ENCODE results near the gene ATAD3C.

Gene ATAD3C

DNA sequence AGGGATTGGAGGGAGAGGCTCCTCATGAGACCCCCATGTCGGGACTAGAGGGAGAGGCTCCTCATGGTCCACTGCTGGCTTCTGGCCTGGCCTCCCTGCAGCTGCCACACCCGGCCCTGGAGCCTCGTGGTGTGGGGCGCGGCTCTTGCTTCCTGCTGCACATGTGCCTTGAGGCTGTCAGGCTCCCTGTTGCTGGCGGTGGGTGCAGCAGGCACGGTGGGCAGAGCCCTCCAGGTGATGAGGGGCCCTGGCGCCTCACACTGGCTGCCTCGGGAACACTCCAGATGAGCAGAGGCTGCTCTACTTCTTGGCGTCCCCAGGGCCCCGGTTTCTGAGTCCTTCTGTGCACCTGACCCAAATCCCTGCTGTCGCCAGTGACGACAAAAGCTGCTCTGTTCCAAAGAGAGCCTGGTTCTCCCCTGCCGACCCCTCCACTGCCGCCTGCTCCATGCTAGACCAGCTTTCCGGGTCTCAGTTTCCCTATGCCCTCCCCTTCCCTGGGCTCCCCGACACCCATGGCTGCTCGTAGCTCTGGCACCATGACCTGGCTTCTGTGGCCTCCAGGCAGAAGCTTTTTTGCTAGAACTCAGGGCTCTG lies 12.3 kb downstream of the ATAD3C start:
- ChIA-PET CTCF (interaction anchor here (0.6 to 1.0 kb wide), 2 partner anchors 21 to 43 kb away, joined by 3 to 4 read pairs; no protein-coding TSS in a partner anchor), POLR2A (interaction anchor here (0.7 to 1.4 kb wide), 2 partner anchors 63 to 110 kb away, joined by 5 read pairs; partner anchors contain the start of gene CCNL2)
- Histone ChIP-seq H3K4me3 (ENCODE audit: low read depth, low read length) (no peak overlapping the region), H3K27ac (ENCODE audit: extremely low read depth, low read depth, low read length) (no peak overlapping the region), H3K9me3 (ENCODE audit: control insufficient read depth, insufficient read depth, low read depth, low read length) (no peaks in the 10 kb centered on the region), H3K36me3 (ENCODE audit: control insufficient read depth in 2 of 2, insufficient read depth in 1 of 2, low read length in 2 of 2) (no peaks in the 10 kb centered on the region), H3K4me1 (ENCODE audit: control insufficient read depth, insufficient read depth, low read length) (no peaks in the 10 kb centered on the region)
- TF ChIP-seq ZFP3 (tag by site-specific recombination; IDR thresholded peaks at IDR 0.05; ENCODE audit: low read depth) (no peak), ZBTB7A (tag by site-specific recombination; IDR thresholded peaks at IDR 0.05; ENCODE audit: low read depth) (no peak), HOXD13 (CRISPR knock-in tag; IDR thresholded peaks at IDR 0.05; ENCODE audit: borderline replicate concordance) (no peak), ZNF311 (tag by site-specific recombination; IDR thresholded peaks at IDR 0.05; ENCODE audit: borderline replicate concordance) (no peak), ZNF416 (tag by site-specific recombination; IDR thresholded peaks at IDR 0.05) (no peak), ZNF175 (tag by site-specific recombination; IDR thresholded peaks at IDR 0.05) (no peak), ZNF266 (tag by site-specific recombination; IDR thresholded peaks at IDR 0.05; ENCODE audit: low read depth) (no peak), ZNF561 (tag by site-specific recombination; IDR thresholded peaks at IDR 0.05; ENCODE audit: borderline replicate concordance) (no peak), ZNF426 (tag by site-specific recombination; IDR thresholded peaks at IDR 0.05) (no peak), ZNF514 (tag by site-specific recombination; IDR thresholded peaks at IDR 0.05) (no peak), ZNF211 (tag by site-specific recombination; IDR thresholded peaks at IDR 0.05; ENCODE audit: low read depth) (no peak), SCRT2 (tag by site-specific recombination; IDR thresholded peaks at IDR 0.05) (no peak), ZNF623 (tag by site-specific recombination; IDR thresholded peaks at IDR 0.05) (no peak)
- TF ChIP-seq, protein P1, sequence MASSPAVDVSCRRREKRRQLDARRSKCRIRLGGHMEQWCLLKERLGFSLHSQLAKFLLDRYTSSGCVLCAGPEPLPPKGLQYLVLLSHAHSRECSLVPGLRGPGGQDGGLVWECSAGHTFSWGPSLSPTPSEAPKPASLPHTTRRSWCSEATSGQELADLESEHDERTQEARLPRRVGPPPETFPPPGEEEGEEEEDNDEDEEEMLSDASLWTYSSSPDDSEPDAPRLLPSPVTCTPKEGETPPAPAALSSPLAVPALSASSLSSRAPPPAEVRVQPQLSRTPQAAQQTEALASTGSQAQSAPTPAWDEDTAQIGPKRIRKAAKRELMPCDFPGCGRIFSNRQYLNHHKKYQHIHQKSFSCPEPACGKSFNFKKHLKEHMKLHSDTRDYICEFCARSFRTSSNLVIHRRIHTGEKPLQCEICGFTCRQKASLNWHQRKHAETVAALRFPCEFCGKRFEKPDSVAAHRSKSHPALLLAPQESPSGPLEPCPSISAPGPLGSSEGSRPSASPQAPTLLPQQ (tag by site-specific recombination; IDR thresholded peaks at IDR 0.05): no peak

DNA sequence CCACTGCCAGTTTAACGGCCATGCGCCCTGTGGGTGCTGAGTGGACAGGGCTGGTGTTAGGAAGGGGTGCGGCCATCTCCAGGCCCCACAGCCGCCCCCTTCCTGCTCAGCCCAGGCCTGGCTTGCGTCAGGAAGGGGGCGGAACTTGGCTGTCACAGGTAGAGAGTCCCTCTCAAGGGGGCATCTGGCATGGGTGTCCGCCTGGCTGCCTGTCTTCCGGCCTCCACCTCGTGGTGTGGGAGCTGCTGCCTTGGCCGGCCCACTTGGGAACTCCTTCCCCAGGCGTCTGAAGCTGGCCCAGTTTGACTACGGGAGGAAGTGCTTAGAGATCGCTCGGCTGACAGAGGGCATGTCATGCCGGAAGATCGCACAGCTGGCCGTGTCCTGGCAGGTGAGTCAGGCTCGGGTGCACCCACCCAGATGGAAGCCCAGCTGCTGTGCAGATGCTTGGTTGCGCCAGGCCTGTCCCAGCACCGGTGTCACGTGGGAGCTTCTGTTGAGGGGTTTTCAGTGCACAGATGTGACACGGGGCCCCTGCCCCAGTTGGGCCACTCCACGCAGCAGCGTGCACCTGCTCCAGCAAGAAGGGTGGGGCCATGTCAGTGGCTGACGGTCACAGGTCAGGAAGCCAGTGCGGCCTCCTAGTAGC lies 13.0 kb downstream of the ATAD3C start:
- TF ChIP-seq ZNF335 (tag by site-specific recombination; conservative IDR thresholded peaks at IDR 0.05): peak; percentile 74
- no peak for TF ChIP-seq ZBTB48 (tag by site-specific recombination; IDR thresholded peaks at IDR 0.05)
- Histone ChIP-seq H3K4me3 (ENCODE audit: low read depth, low read length) (no peak overlapping the region), H3K27ac (ENCODE audit: extremely low read depth, low read depth, low read length) (no peak overlapping the region), H3K36me3 (ENCODE audit: control insufficient read depth in 2 of 2, insufficient read depth in 1 of 2, low read length in 2 of 2) (no peaks in the 10 kb centered on the region), H3K4me1 (ENCODE audit: control insufficient read depth, insufficient read depth, low read length) (no peaks in the 10 kb centered on the region), H3K9me3 (ENCODE audit: control insufficient read depth, insufficient read depth, low read depth, low read length) (no peaks in the 10 kb centered on the region)
- ChIA-PET POLR2A (interaction anchor here (1.4 kb wide), 1 partner anchor 63 kb away, joined by 5 read pairs; the partner anchor contains the start of gene CCNL2), CTCF (no interaction called here)

DNA sequence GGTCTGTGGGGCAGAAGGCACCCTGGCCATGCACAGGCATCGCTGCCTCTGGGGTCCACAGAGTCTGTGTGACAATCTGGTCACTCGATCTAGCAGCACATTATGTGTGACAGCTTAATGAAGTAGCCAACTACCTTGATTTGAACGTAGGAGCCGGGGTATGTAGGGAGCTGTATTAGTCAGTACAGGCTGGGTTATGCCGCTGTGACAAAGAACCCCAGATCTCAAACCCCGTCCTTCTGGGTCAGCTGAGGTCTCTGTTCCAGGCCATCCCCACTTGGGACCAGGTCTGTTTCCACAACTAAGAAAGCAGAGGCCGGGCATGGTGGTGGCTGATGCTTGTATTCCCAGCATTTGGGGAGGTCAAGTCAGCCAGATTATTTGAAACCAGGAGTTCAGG lies 13.8 kb downstream of the ATAD3C start:
- Histone ChIP-seq H3K4me3 (ENCODE audit: low read depth, low read length) (no peak overlapping the region), H3K9me3 (ENCODE audit: control insufficient read depth, insufficient read depth, low read depth, low read length) (no peaks in the 10 kb centered on the region), H3K27ac (ENCODE audit: extremely low read depth, low read depth, low read length) (no peak overlapping the region), H3K36me3 (ENCODE audit: control insufficient read depth in 2 of 2, insufficient read depth in 1 of 2, low read length in 2 of 2) (no peaks in the 10 kb centered on the region), H3K4me1 (ENCODE audit: control insufficient read depth, insufficient read depth, low read length) (no peaks in the 10 kb centered on the region)
- POLR2A ChIA-PET: interaction anchor here (1.4 kb wide), 1 partner anchor 64 kb away, joined by 5 read pairs; the partner anchor contains the start of gene CCNL2
- CTCF ChIA-PET: interaction anchor here (0.7 to 0.9 kb wide), 2 partner anchors 14 to 57 kb away, joined by 3 read pairs; no protein-coding TSS in a partner anchor
- TF ChIP-seq, protein P2, sequence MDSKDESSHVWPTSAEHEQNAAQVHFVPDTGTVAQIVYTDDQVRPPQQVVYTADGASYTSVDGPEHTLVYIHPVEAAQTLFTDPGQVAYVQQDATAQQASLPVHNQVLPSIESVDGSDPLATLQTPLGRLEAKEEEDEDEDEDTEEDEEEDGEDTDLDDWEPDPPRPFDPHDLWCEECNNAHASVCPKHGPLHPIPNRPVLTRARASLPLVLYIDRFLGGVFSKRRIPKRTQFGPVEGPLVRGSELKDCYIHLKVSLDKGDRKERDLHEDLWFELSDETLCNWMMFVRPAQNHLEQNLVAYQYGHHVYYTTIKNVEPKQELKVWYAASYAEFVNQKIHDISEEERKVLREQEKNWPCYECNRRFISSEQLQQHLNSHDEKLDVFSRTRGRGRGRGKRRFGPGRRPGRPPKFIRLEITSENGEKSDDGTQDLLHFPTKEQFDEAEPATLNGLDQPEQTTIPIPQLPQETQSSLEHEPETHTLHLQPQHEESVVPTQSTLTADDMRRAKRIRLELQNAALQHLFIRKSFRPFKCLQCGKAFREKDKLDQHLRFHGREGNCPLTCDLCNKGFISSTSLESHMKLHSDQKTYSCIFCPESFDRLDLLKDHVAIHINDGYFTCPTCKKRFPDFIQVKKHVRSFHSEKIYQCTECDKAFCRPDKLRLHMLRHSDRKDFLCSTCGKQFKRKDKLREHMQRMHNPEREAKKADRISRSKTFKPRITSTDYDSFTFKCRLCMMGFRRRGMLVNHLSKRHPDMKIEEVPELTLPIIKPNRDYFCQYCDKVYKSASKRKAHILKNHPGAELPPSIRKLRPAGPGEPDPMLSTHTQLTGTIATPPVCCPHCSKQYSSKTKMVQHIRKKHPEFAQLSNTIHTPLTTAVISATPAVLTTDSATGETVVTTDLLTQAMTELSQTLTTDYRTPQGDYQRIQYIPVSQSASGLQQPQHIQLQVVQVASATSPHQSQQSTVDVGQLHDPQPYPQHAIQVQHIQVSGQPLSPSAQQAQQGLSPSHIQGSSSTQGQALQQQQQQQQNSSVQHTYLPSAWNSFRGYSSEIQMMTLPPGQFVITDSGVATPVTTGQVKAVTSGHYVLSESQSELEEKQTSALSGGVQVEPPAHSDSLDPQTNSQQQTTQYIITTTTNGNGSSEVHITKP (tag by site-specific recombination; IDR thresholded peaks at IDR 0.05): no peak
- TF ChIP-seq, protein P3, sequence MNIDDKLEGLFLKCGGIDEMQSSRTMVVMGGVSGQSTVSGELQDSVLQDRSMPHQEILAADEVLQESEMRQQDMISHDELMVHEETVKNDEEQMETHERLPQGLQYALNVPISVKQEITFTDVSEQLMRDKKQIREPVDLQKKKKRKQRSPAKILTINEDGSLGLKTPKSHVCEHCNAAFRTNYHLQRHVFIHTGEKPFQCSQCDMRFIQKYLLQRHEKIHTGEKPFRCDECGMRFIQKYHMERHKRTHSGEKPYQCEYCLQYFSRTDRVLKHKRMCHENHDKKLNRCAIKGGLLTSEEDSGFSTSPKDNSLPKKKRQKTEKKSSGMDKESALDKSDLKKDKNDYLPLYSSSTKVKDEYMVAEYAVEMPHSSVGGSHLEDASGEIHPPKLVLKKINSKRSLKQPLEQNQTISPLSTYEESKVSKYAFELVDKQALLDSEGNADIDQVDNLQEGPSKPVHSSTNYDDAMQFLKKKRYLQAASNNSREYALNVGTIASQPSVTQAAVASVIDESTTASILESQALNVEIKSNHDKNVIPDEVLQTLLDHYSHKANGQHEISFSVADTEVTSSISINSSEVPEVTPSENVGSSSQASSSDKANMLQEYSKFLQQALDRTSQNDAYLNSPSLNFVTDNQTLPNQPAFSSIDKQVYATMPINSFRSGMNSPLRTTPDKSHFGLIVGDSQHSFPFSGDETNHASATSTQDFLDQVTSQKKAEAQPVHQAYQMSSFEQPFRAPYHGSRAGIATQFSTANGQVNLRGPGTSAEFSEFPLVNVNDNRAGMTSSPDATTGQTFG (tag by site-specific recombination; IDR thresholded peaks at IDR 0.05; ENCODE audit: borderline replicate concordance): no peak
- TF ChIP-seq ZNF248 (tag by site-specific recombination; IDR thresholded peaks at IDR 0.05): no peak
- TF ChIP-seq ZNF341 (tag by site-specific recombination; IDR thresholded peaks at IDR 0.05; ENCODE audit: low read depth): no peak
- TF ChIP-seq ZBTB1 (tag by site-specific recombination; IDR thresholded peaks at IDR 0.05): no peak
- no peak for TF ChIP-seq SP7 (tag by site-specific recombination; IDR thresholded peaks at IDR 0.05)

Data from HEK293 (cell line).